AG09319 (cell line): ENCODE data around the gene FAM107B.

Experiments
- DNase-seq: peaks from one replicate; pipeline ENCODE4 v3.0.0-alpha.2; 2010; ENCODE audit warnings: low read depth; ENCODE audit errors: extremely low read depth
- TF ChIP-seq, protein P1 (sequence below): IDR thresholded peaks from 2 replicates; pipeline ENCODE4 v1.5.1; 2011; ENCODE audit warnings: low read depth, mild to moderate bottlenecking, inconsistent platforms, low read length, moderate library complexity

The FAM107B gene

DNA sequence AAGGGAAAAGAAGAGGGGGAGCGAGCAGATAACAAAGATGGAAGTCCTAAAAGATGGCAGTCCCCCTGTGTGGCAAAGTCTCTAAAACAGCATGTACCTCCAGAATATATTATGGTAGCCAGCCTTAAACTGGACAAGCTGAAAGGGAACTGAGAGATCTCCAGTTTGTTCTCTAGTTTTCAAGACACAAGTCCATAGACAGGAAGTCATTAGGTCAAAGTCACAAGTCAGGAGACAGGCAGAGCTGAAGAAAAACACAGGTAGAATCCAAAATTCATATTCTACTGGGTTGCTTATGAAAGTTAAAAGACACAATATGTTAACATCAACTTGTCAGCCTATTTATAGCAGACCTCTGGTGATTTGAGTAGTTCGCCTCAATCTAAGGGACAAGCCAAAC is 38.7 kb downstream of the FAM107B start:
- DNase-seq: no peak
- TF ChIP-seq, protein P1, sequence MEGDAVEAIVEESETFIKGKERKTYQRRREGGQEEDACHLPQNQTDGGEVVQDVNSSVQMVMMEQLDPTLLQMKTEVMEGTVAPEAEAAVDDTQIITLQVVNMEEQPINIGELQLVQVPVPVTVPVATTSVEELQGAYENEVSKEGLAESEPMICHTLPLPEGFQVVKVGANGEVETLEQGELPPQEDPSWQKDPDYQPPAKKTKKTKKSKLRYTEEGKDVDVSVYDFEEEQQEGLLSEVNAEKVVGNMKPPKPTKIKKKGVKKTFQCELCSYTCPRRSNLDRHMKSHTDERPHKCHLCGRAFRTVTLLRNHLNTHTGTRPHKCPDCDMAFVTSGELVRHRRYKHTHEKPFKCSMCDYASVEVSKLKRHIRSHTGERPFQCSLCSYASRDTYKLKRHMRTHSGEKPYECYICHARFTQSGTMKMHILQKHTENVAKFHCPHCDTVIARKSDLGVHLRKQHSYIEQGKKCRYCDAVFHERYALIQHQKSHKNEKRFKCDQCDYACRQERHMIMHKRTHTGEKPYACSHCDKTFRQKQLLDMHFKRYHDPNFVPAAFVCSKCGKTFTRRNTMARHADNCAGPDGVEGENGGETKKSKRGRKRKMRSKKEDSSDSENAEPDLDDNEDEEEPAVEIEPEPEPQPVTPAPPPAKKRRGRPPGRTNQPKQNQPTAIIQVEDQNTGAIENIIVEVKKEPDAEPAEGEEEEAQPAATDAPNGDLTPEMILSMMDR: no peak

DNA sequence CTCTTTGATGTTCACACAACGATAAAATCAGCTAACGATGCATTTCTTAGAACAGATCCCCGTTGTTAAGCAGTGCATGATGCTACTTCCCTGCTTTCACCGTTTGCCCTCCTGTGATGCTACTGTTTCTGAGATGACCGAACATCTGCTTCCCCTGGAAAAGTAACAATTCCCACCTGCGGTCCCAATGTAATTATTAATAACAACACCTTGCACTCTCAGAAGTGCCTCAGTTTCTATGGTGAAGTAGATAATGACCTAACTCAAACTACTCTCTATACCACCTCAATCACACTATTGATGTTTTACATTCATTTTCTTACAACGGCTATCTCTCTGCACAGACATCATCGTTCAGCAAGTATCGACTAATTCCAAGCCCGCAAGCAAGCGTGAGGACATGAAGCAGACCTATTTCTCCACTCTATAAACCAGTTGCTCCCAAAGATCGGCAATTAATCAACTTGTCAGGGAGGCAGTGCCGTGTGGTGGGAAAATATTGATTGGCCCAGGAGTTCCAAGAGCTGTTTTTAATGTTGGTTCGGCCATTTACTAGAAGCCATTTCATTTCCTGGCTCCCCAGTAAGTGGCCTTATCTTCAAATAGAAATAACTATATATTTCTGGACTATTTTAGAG is 42.7 kb downstream of the FAM107B start:
- no peak for DNase-seq
- TF ChIP-seq, protein P1: no peak

DNA sequence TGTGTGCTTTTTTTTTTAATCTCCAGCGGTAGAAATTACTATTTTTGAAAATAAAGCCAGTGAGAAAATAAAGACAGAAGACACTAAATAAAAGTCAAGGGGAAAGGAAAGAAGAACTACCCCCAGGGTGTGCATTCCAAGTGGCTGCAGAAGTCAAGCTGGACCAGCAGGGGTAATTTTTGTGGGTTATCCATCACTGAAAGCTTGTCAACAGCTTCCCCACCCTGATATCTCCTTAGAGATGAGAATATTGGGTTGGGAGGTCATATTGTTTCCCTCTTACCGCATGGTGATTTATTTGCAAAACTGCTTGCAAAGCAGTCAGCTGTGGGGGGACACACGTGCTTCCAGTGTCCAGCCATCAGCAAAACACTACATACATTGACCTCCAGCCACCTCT is 46.4 kb downstream of the FAM107B start:
- TF ChIP-seq, protein P1: no peak
- no peak for DNase-seq

DNA sequence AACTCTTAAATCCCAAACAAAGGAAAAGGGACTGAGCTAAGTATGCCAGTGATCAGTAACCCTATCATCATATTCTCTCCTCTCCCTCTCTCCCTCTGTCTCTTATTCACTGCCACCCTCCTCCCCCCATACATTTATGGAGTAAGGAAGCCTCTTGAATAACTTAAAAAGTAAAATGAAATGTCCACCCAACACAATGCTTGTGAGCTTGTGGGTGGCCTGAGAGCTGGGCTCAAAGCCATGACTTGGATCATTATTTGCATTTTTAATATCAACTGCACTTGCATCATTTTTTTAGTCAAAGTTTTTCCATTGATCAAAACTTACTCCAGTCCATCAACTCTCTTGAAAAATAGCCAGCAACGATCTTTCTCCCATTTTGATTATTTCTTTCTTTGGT is 46.8 kb downstream of the FAM107B start:
- DNase-seq: no peak
- TF ChIP-seq, protein P1: no peak

DNA sequence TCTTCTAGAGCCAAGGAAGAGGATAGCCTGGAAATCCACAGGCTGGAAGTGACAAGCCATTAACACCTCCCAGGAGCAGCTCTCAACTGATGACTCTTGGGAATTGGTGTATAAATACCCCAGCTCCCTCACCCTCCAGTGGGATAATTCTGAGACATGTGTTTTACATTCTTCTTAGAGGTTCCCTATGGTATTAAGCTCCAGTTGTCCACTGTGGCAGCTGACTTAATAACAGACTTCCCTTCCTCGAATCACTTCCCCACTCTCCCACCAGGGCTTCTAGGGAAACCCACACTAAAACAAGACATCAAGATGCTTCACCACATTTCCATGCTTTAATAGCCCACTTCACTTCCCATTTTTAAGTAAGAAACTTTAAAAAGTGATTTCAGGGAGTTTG is 47.2 kb downstream of the FAM107B start:
- no peak for DNase-seq
- TF ChIP-seq, protein P1: no peak

DNA sequence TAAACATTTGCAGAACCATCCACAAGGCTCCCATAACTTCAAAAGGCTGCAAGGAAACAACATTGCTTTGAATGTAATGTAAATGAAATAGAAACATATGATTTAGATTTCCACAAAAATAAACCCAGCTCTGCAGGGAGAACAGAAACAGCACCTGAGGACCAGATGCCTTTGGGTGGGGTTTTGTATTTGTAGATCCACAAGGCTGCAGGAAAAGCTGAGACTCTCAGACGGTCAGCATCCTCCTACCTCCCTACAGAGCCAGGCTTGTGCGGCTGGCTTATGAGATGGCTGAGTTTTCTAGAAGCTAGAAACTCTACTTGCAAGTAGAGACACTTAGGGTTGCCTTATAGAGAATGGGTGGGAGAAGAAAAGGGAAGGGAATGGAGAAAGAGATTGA is 49.8 kb downstream of the FAM107B start:
- TF ChIP-seq, protein P1: no peak
- DNase-seq: no peak

DNA sequence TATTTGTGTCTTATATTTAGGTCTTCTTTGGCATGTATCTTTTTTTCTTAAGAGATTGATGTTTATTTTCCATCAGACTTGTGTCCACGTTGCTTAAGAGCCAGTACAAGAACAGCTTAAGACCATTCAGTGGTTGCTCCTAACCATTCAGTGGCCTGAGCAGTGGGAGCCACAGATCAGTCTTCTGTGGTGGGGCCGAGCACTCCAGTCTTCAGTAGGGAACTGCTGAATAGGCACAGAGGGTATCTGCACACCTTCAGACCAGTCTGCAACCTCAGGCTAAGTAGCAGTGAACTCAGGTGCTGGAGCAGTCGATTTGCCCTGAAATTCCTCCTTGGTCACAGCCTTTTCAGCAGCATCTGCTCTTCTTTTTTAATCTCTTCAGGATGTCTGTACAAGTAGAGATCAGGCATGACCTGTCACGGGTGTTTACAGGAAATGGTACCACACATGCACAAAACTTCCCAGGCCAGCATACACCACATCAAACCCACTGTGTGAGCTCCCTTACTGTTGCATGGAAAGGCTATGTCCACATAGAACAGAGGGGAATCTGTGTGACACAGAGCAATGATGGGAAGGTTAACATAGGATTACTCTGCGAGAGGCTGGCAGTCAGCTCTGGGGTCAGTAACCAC is 51.5 kb downstream of the FAM107B start:
- TF ChIP-seq, protein P1: no peak
- DNase-seq: no peak
